Fibroblast of the conjunctiva (primary cell): ENCODE measurements around the gene PLAAT3.
"Not testable (repeated sequence)": the region's sequence is repeated elsewhere in the genome, so short reads cannot be mapped to it uniquely, and the experiment has no call there.

Source experiments
- DNase-seq: peaks from one replicate; pipeline ENCODE4 v3.0.0-alpha.2; 2010; ENCODE audit warnings: low read depth

PLAAT3 gene

DNA sequence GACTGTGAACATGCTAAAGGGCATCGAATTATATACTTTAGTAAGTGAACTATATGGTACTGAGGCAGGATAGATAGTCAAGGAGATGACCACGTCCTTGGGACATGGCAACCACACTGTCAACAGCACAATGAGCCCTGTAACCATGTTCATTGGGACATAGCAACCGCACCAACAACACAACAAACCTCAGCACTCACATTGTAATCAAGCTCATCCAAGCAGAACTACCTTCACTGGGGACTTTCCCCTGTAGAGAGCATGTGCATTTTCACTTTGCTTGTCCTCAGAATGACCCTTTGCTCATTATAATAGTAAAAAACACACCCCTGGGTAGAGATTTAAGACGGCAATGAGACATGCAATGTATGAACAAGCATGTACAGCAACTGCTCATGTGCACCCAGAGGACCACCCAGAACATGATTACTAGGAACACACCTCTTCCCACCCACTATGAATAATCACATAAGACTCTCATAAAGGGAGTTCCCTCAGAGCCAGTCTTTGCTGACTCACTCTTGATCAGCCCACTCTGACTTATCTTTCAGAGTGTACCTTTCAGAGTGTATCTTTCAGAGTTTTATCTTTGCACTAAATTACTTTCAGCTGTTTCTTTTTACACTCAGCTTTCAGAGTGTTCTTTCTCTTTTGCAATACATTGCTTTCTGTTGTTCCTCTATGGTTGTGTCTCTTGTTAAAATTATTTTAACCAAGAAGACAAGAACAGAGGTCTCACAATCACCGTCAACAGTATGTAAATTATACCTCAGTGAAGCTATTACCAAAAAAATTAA lies 47.0 kb downstream of the PLAAT3 start:
- DNase-seq: peak; percentile 69

DNA sequence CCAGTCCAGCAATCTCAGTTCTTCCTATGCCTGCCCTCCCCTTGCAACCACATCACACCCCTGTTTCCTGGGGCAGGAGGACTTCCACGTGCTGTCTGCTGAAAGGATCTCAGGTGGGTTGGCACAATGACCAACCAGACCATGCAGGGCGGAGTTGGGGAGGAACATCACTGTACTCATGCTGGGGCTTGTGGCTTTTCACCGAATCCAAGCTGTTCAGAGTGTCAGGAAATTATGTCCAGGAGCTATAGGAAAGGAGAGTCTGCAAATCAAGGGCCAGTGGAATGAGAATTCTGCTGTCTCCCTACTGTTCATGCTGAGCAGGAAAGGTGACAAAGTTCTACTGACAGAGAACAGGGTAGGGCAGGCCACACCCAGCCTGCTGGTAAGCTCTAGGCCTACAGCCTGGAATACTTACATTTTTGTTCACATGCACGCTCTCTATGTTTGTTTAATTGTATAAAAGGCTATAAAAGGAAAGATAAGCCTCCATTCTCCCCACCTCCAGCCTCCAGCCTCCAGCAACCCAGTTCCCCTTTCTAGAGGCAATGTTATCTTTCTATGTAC lies 49.4 kb downstream of the PLAAT3 start:
- DNase-seq: no peak

DNA sequence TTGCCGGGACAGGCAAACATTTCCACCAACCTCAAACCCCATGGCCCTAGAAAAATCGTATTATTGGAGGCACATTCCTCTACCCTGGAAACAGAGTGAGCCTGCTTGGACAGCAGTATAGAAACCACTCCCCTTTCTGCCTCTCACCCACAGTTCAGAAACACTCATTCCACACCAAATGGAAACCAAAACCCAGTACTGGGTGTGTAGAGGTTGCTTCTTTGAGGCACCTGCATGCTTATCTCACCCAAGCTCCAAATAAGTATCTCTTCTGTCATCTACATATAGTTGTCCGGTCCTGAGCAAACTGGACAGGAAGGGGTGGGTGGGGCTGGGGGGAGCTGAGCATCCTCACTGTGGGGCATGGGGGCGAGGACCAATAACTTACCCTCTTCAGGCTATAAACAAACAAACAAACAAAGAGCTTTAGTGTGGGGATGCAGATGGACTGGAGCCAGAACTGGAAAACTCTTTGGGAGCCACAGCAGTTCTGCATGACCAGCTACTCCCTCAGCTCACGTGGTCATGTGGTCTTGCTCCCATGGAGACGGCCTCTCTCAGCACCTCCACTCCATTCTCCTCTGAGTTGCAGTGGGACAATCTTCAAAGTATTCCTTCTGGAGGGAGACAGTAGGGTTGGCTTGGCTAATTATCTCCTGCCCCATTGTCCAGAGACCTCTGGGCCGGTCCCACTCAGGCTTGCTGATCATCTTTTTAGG lies 50.0 kb downstream of the PLAAT3 start:
- DNase-seq: no peak

DNA sequence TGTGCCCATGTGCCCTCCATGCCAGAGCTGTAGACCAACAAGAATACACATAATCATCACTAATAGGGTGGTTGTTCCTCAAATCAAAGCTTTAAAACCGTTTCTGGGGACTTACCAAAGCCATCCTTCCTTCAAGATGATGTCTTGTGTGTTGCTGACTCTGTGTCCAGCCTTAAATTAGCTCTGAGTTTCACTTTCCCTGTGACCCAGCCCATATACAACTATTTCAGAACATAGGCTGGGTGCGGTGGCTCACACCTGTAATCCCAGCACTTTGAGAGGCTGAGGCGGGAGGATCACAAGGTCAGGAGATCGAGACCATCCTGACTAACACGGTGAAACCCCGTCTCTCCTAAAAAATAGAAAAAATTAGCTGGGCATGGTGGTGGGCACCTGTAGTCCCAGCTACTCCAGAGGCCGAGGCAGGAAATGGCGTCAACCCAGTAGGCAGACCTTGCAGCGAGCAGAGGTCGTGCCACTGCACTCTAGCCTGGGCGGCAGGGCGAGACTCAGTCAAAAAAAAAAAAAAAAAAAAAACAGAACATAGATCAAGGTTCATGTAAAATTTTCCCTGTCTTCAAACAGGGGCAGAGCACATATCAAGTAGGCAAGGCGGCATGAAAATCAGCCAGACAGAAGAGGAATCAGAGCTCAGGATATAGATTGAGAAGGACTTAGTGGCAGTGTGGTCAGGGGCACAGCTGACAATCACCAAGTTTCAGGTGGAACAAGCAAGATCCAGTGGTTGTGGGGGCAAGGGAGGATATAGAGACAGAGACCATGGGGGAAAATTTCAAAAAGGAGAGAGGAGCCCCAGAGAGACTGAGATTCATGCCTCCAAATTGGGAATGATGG lies 50.8 kb downstream of the PLAAT3 start, which contains the start of gene PLAAT2:
Gene PLAAT2, minus strand, starts transcription at position 179 of the 855 bp plus-strand sequence. Its CDS starts 55 bp downstream, at position 124.
- DNase-seq: no peak

DNA sequence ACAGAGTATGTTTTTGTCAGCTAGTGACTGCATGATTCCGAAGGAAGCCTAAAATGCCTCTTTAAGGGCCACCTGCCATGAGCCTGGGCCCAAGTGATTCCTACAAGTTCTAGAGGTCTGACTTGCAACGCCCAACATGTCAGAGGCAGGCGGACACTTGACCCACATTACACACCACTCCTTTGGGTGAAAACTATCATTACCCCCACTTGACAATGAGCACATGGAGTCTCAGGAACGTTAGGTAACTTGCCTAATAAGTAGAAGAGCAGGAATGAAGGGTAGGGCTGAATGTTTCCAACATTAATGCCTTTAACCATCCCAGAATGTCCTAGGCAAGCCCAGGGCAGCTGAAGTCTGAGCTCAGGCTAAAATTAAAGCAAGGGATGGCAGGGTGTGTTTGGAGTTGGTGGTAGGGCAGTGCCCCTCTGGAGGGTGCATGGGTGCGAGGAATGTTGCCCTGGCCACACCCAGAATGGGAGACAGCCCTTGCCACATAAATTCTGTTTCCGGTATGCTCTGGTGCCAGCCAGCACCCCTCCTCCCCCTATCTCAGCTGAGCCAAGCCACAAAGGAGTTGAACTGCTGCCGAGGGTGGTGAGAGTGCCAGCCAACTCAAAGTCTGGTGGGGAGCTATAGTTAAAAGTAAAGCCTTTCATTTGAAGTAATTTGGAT lies 53.6 kb downstream of the PLAAT3 start:
- DNase-seq: no peak

DNA sequence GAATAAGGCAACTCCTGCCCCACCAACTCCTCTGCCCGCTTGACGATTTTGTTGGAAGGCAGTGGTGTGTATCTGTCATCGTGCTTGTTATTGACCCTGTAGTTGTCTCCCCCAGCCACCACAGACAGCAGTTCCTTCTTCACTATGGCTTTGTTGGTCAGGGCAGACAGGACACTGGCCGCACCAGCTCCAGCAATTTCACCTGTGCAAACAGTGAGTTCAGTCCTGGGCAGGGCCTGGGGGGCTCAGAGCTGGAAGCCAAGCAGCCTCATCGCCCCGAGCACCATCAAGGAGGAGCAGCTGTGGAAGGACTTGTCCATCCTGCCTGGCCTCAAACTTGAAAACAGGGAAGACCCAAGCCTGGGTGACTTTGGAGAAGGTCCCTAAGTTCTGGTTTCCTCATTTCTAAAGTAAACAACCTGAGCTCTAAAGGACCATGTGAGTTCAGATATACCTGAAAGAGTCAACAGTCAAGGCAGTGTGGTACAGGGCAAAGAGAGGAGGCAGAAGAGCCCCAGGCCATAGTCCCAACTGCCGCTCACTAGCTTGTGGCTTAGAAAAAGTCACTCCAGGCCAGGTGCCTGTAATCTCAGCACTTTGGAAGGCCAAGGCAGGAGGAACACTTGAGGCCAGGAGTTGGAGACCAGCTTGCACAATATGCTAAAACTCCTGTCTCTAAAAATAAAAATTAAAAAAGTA lies 55.6 kb downstream of the PLAAT3 start:
- DNase-seq: no peak

DNA sequence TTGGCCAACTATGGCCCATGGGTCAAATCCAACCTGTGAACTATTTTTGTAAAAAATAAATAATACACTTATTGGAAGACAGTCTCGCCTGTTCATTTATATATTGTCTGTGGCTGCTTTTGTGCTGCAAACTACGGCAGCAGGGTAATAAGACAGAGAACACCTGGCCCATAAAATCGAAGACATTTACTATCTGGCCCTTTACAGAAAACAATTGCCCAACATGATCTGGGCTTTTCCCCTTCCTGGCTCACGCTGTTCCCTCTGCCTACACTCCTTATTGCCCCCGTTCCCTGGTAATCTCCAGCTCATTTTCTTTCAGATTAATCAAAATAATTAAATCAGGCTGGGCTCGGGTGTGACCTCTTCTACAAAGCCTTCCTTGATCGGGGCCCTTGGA lies 56.7 kb downstream of the PLAAT3 start:
- DNase-seq: no peak

DNA sequence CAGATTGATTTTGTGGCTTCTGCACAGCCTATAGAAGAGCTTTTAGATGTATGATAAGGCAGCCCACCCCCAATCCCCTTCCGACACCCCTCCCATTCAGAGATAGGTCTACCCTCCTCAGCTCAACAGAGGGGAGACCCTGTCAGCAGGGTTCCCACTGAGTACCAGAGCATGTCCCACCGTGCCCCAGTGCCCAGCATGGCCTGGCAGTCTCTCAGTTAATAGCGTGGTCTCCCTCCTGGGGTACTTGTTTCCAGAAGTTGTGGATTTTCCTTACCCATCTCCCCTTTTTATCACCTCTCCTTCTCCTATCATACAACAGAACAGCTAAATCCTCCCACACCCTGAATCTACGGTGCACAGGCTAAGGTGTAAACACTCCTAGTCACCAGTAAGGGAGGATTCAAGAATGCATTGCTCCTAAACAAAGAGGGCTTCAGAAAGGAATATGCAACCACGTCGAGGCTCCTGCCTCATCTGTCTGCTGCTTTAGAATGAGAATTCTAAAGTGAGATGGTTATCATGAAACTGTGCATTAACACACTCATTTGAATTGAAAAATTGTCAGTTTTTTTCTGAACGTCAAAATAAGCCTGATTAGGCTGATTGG lies 57.7 kb downstream of the PLAAT3 start:
- no peak for DNase-seq

DNA sequence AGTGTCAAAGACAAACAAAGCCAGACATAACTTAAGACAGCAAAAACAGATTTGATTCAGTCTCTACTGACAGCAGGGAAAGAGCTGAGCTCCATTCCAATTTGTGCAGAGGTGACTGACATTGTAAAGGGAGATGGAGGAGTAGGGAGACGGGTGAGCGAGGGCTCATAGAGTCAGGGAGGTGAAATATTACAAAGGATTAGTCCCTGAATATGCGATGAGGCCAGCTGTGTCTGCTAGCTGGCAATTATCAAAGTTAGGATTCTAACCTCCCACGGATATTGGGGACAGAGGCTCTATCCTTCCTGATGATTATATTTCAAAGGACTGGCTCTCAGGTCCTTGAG lies 59.4 kb downstream of the PLAAT3 start:
- no peak for DNase-seq

DNA sequence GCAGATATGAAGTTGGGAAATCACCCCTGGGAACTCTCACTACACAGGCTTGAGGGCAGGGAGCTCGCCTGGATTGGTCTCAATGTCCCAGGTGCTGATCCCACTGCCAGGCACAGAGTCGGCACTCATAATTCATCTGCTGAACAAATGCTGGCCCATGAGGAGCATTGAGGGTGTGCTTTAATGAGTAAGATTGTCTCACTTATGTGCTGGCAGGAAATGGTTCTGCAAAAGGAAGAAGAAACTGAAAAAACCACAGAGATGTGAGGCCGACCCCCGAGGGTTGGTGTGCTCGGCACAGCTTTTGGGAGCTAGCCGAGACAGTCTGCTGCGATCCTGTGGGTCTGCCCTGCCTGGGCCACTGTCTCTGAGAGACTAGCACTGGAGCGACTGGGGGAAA lies 60.5 kb downstream of the PLAAT3 start:
- DNase-seq: no peak

DNA sequence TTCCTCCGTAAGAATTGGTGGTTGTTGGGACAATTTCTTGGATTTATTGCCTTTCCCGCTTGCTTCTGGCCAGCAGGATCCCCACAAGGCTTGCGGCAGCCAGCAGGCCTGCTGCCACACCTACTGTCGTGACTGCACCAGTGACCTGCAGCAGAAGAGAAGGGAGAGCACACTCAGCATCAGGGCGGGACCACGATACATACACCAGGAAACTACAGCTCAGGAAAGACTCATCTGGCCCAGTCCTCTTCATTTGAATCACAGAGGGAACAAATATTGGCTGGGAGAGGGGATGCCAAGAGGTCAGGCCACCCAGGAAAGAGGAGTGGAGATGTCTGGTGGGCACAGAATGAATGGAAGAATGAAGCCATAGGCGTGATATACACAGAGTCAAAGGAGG lies 61.3 kb downstream of the PLAAT3 start:
- DNase-seq: no peak

DNA sequence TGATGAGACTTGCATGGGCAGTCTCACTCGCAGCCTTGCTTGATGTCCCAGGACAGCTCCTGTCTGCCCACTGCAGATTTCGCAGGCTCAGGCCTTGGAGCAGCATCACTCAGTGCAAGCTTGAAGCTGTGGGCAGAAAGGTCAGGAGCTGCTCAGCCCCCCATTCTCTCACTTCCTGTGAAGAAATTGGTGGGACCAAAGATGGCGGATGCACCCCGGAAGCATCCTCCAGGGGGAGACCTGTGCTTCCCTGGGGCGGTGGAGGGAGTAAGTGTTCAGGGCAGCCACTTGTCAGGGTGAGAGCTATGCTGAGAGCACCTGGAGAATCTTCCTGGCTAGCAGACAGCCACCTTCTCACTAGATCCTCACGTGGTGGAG lies 62.4 kb downstream of the PLAAT3 start:
- DNase-seq: no peak

DNA sequence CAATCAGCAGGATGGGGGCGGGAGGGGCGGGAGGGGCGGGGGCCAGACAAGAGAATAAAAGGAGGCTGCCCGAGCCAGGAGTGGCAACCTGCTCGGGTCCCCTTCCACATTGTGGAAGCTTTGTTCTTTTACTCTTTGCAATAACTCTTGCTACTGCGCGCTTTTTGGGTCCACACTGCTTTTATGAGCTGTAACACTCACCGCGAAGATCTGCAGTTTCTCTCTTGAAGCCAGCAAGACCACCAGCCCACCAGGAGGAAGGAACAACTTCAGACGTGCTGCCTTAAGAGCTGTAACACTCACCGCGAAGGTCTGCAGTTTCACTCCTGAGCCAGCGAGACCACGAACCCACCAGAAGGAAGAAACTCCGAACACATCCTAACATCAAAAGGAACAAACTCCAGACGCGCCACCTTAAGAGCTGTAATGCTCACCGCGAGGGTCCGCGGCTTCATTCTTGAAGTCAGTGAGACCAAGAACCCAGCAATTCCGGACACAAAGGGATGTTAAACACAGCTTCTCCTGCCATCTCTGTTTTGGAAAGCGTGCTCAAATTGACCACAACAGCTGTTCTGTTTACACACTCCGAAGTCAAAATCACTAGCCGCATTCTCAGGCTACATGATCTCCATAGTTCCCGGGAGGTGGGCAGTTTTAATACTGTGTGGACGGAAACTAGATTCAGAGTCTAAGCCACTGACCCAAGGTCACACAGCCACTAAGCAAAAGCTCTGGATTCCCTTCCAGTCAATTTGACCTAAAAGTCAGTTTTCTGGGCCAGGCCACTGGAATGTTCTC lies 62.9 kb downstream of the PLAAT3 start:
- no peak for DNase-seq

DNA sequence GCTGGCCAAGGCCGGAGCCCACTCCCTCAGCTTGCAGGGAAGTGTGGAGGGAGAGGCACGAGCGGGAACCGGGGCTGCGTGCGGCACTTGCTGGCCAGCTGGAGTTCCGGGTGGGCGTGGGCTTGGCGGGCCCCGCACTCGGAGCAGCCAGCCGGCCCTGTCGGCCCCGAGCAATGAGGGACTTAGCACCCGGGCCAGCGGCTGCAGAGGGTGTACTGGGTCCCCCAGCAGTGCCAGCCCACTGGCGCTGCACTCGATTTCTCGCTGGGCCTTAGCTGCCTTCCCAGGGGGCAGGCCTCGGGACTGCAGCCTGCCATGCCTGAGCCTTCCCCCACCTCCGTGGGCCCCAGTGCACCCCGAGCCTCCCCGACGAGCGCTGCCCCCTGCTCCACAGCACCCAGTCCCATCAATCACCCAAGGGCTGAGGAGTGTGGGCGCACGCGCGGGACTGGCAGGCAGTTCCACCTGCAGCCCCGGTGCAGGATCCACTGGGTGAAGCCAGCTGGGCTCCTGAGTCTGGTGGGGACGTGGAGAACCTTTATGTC lies 64.0 kb downstream of the PLAAT3 start:
- DNase-seq: not testable (repeated sequence)

DNA sequence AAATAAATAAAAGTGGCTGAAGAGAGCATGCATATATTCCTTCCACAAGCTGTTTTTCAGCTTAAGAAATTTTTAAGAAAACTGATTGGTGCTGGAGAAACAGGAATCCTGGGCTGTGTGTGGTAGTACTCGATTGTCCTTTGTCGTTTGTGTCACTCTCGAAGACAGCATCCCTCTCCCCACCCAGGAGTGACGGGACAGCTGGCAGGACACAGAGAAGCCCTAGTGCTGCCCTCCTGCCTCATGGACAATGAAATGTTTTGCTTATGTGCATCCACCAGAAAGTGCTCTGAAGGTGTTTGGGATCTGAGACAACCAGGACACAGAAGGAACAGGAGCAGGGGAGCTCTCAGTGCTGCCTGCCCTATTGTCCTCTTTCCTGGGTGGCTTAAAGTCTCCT lies 64.8 kb downstream of the PLAAT3 start:
- DNase-seq: no peak

DNA sequence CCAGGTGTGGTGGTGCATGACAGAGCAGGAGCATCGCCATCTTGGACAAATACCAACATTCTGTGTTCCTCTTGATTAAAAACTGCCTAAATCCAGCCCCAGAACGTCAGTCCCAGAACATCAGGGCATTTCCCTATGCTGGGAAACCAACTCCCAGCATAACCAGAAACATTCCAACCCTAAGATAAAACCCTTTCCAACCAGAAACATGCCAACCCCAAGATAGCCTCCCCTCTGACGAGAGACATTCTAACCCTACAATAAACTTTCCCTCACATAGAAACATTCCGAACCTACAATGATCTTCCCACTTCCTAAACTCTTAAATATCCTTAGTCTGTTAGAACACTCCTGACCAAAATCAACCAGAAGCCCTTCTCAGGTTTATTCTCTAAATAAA lies 66.1 kb downstream of the PLAAT3 start:
- no peak for DNase-seq

DNA sequence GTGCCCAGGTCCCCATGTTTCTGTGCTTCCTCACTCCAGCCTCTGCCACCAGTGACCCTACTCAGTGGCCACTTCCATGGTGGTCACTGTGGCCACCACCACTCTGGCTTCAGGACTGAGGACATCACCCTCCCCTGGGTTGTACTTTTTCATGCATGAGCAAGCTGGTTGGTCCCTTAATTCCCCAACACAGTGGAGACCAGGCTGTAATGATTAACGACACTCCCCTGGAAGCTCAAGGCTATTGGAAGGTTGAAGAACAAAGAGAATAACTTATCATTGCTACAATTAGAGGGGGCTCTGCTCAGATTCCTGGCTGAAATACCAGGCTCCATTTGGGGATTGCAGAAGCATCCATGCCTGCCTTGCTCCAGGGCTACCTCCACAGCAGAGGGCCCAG lies 67.2 kb downstream of the PLAAT3 start:
- DNase-seq: no peak

DNA sequence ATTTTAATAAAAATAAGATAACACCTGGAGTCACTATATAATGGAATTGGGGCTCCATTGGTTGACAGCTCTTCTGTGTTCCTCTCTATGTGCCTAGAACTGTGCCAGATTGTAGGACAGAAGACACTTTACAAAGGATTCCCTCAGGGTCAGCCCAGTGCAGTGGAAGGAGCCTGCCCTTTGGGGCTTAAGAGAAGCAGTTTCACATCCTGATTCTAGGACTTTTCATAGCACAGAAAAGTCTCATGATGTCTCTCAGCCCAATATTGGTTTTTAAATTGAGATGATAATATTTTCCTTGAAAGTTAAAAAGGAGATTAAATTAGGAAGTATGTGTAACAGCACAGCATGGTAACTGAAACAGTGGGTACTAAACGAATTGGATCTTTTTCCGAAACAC lies 70.5 kb downstream of the PLAAT3 start:
- DNase-seq: no peak

DNA sequence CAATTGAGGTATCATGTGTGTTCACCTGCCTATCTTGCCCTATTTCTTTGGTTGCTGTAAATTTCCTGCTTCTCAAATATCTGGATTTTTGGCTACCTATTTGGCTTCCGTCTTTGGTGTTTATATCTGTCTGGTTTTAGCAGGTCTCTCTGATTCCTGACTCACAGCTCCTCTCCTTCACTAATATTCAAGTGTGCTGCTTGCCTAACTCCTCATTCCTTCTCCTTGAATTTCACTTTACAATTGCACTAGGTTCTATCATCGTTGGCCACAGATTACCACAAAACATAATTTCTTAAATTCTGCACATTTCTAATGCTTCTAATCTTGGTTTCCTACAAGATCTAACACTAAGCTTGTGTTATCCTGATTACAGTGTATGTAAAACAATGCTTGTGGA lies 71.7 kb downstream of the PLAAT3 start:
- DNase-seq: not testable (repeated sequence)
